Motor neuron (in vitro differentiated cells): ENCODE data around the gene ICAM5. TPM values are rescaled to one million over a fixed set of nuclear protein-coding genes. Genes with fewer than 3 reads are reported as not detected.

Experiments
- ATAC-seq, 8 experiments: fragments of 200-7000 bp; cut with Tn5 transposase; replicated peaks in 6 of 8; 2 replicates each; pipeline ENCODE4 v1.8.0; 2021; ENCODE audit warnings: mild to moderate bottlenecking in 8 of 8, moderate library complexity in 8 of 8
- H3K27ac ChIP-seq, 2 donors: fragments of 250-450 bp; sonication (Bioruptor Pico); 2 replicates each; pipeline ENCODE4 v1.9.0; 2021; ENCODE audit warnings: antibody characterized with exemption in 2 of 2, mild to moderate bottlenecking in 2 of 2, moderate library complexity in 1 of 2
- H3K4me1 ChIP-seq, 2 donors: fragments of 250-450 bp; sonication (Bioruptor Pico); replicated peaks in 1 of 2; 2 replicates each; pipeline ENCODE4 v1.6.1; 2021; ENCODE audit warnings: antibody characterized with exemption in 2 of 2, mild to moderate bottlenecking in 2 of 2, moderate library complexity in 1 of 2
- H3K4me3 ChIP-seq, 5 donors: fragments of 250-450 bp; sonication (Bioruptor Pico); 2 replicates each; pipeline ENCODE4 v1.9.0; 2021; ENCODE audit warnings: antibody characterized with exemption in 5 of 5, mild to moderate bottlenecking in 5 of 5, moderate library complexity in 4 of 5
- WGBS, 10 experiments: fragments of 450-650 bp; shearing (Covaris generic); methylation state at CpG; one replicate each; pipeline ENCODE4 v1.0.0; 2022; 5-methylcytosine and 5-hydroxymethylcytosine counted together
- in situ Hi-C, 9 experiments: fragments of 400-800 bp; cut with MboI; loops; one replicate each; pipeline ENCODE4 v1.15.0; 2021; ENCODE audit warnings: low sequenced_read_pairs in 9 of 9, low pct_unique_long_range_greater_than_20kb in 2 of 9; ENCODE audit not compliant: unreplicated experiment in 9 of 9
- total RNA-seq, 8 experiments: library from RNA; unstranded; fragments of 300-600 nt; gene quantifications; 2 replicates each; pipeline versions ENCODE4 v1.2.3 to v1.2.4, GENCODE V29; 2022

ICAM5 gene
- total RNA-seq, 8 experiments from 2014 or later, result 0.71 to 33.1 (median 4.8) TPM

GRCh38 chr19:10299545-10300458, 10.1 kb downstream of the ICAM5 start:
- 20 to 79% (median 46%) methylated on average over 1 to 4 of the region's 14 CpGs; no CpG with 5 or more reads in 2 of the 10 experiments for WGBS, 10 experiments
- Histone ChIP-seq H3K4me1 (peaks cover 9 to 12% of the 10 kb centered on the region in 2 donors), H3K27ac (no peak overlapping the region), H3K4me3 (no peak overlapping the region)
- peak in 1 of 8 experiments; percentile 13 for ATAC-seq
- in situ Hi-C loops, result no loop called here

- in situ Hi-C loops, result no loop called here
- WGBS, 10 experiments, result 60 to 100% (median 90%) methylated on average over 1 to 5 of the region's 17 CpGs; no CpG with 5 or more reads in 5 of the 10 experiments
- no peak overlapping the region for H3K4me3 ChIP-seq
- ATAC-seq, result no peak
- no peaks in the 10 kb centered on the region for H3K4me1 ChIP-seq
- no peak overlapping the region for H3K27ac ChIP-seq
Observed at GRCh38 chr19:10305139-10305806, 15.5 kb downstream of the ICAM5 start.

GRCh38 chr19:10306327-10306726, 16.6 kb downstream of the ICAM5 start:
- Histone ChIP-seq H3K4me1 (no peaks in the 10 kb centered on the region), H3K27ac (no peak overlapping the region), H3K4me3 (no peak overlapping the region)
- WGBS, 10 experiments, result 81 to 100% (median 92%) methylated on average over 1 to 5 of the region's 5 CpGs; no CpG with 5 or more reads in 5 of the 10 experiments
- no peak for ATAC-seq
- in situ Hi-C loops, result no loop called here

GRCh38 chr19:10309423-10309822, 19.7 kb downstream of the ICAM5 start, which contains the start of gene ZGLP1:
Gene ZGLP1 (minus strand): TSS chr19:10309815.
- 70 to 100% (median 100%) methylated on average over 1 to 3 of the region's 24 CpGs; no CpG with 5 or more reads in 7 of the 10 experiments for WGBS, 10 experiments
- in situ Hi-C loops, result no loop called here
- peaks cover 0 to 1% of the 10 kb centered on the region in 2 donors for H3K4me1 ChIP-seq
- ATAC-seq, result peak in 1 of 8 experiments; percentile 6
- no peak within 1 kb of the TSS for H3K4me3 ChIP-seq
- H3K27ac ChIP-seq, result no peak within 1 kb of the TSS

- in situ Hi-C loops, result no loop called here
- Histone ChIP-seq H3K4me1 (peaks cover 7 to 11% of the 10 kb centered on the region in 2 donors), H3K4me3 (peak within 1 kb of the TSS; percentile 67 to 97 (median 95)), H3K27ac (peak within 1 kb of the TSS; percentile 25 to 26)
- 0 to 4% (median 0%) methylated on average over 1 to 15 of the region's 55 CpGs; no CpG with 5 or more reads in 4 of the 10 experiments for WGBS, 10 experiments
- ATAC-seq, result peak; percentile 89 to 92 (median 90)
Observed at GRCh38 chr19:10315335-10316214, 25.8 kb downstream of the ICAM5 start, which contains the start of gene FDX2. Gene FDX2 (minus strand): TSS chr19:10316015. CDS start chr19:10315996, 19 bp downstream.

GRCh38 chr19:10316229-10317044, 26.7 kb downstream of the ICAM5 start:
- peak in 6 of 8 experiments; percentile 2 to 32 (median 20) for ATAC-seq
- 40 to 100% (median 93%) methylated on average over 1 to 5 of the region's 19 CpGs; no CpG with 5 or more reads in 2 of the 10 experiments for WGBS, 10 experiments
- H3K4me3 ChIP-seq, result peak overlapping the region in 4 of 5 donors; percentile 67 to 96 (median 90)
- in situ Hi-C loops, result no loop called here
- H3K4me1 ChIP-seq, result peaks cover 7 to 11% of the 10 kb centered on the region in 2 donors
- H3K27ac ChIP-seq, result no peak overlapping the region

GRCh38 chr19:10317045-10317856, 27.5 kb downstream of the ICAM5 start:
- H3K27ac ChIP-seq, result no peak overlapping the region
- 70 to 100% (median 97%) methylated on average over 1 to 7 of the region's 29 CpGs; no CpG with 5 or more reads in 3 of the 10 experiments for WGBS, 10 experiments
- ATAC-seq, result no peak
- in situ Hi-C loops, result no loop called here
- H3K4me1 ChIP-seq, result peaks cover 7 to 11% of the 10 kb centered on the region in 2 donors
- no peak overlapping the region for H3K4me3 ChIP-seq

GRCh38 chr19:10317857-10318462, 28.2 kb downstream of the ICAM5 start:
- no peak for ATAC-seq
- H3K27ac ChIP-seq, result no peak overlapping the region
- no peak overlapping the region for H3K4me3 ChIP-seq
- peaks cover 7 to 11% of the 10 kb centered on the region in 2 donors for H3K4me1 ChIP-seq
- in situ Hi-C loops, result no loop called here
- 92 to 100% (median 100%) methylated on average over 1 to 4 of the region's 15 CpGs; no CpG with 5 or more reads in 5 of the 10 experiments for WGBS, 10 experiments

GRCh38 chr19:10318807-10319682, 29.3 kb downstream of the ICAM5 start:
- Histone ChIP-seq H3K27ac (no peak overlapping the region), H3K4me3 (no peak overlapping the region), H3K4me1 (peaks cover 7 to 11% of the 10 kb centered on the region in 2 donors)
- in situ Hi-C loops, result no loop called here
- WGBS, 10 experiments, result 80 to 100% (median 91%) methylated on average over 2 to 6 of the region's 13 CpGs; no CpG with 5 or more reads in 3 of the 10 experiments
- no peak for ATAC-seq
